ENCODE measurements around the gene BIRC6.
"Not testable (repeated sequence)": the region's sequence is repeated elsewhere in the genome, so short reads cannot be mapped to it uniquely, and the experiment has no call there.

BIRC6 gene

DNA sequence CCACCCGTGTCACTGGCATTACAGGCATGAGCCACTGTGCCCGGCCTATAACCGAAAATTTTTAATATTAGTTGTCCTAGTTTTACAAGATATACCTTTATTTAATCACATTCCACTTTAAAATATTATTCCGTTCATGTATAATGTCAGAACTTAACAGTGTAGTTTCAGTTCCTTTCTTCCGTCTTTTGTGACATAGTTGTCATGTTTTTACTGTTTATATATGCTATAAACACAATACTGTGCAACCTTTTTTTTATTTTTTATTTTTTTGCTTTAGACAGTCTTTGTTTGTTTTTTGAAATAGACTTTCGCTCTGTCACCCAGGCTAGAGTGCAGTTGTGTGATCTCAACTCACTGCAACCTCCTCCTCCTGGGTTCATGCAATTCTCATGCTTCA, 141.5 kb downstream of the BIRC6 start:
- DNase-seq: no peak

- DNase-seq: no peak
Measured at GRCh38 chr2:32502941-32503340, 146.1 kb downstream of the BIRC6 start.

GRCh38 chr2:32504877-32505478, 148.2 kb downstream of the BIRC6 start:
- DNase-seq: no peak

DNA sequence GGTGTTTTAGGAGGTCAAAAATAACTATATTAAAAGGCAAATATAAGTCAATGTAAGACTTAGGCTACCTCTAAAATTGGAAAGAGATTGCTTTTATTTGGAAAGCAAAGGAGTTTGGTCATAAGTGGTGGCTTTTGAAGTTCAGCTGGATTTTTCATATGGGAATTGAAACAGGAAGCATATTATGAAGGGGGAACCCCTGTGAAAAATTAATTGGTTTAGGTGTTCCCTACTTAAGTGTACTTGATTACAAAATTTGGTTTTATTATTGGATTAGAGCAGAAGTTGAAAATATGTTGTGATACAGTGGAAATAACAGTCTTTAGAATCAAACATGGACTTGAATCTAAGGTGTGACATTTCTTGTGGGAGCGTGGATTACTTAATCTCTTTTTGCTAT, 149.6 kb downstream of the BIRC6 start:
- no peak for DNase-seq

DNA sequence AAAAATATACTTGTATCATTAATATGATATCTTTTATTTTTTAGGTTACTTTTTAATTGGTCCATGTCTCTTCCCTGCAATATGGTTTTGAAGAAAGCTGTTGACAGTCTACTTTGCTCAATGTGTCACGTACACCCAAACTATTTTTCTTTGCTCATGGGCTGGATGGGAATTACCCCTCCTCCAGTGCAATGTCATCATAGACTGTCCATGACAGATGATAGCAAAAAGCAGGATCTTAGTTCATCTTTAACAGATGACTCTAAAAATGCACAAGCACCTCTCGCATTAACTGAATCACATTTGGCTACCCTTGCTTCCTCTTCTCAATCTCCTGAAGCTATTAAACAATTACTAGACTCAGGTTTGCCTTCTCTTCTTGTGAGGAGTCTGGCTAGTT, 158.1 kb downstream of the BIRC6 start:
- DNase-seq: no peak

DNA sequence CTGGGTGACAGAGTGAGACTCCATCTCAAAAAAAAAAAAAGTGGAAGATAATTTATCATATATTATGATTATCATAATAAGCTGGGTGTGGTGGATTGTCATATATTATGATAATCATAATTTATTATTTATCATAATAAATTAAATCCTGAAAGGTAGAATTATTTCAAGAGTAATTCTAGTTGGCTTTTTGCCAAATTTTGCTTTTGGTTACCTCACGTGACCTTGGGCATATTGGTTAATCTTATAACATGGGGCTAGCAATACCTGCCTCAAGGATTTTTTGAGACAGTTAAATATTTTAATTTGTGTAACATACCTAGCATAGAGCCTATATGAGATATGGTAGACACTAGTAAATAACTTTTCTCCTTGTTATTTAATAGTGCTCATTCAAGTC, 159.7 kb downstream of the BIRC6 start:
- DNase-seq: no peak

GRCh38 chr2:32522770-32523169, 165.9 kb downstream of the BIRC6 start:
- DNase-seq: no peak

DNA sequence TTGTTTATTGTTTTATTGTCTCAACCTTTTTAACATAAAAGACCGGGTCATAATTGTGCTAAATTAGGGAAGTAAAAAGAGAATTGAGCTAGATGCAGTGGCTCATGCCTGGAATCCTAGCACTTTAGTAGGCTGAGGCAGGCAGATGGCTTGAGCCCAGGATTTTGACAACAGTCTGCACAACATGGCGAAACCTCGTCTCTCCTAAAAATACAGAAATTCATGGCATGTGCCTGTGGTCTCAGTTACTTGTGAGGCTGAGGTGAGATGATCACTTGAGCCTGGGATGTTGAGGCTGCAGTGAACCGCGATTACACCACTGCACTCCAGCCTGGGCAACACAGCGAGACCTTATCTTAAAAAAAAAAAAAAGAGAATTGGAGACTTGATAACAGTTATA, 166.9 kb downstream of the BIRC6 start:
- DNase-seq: no peak

DNA sequence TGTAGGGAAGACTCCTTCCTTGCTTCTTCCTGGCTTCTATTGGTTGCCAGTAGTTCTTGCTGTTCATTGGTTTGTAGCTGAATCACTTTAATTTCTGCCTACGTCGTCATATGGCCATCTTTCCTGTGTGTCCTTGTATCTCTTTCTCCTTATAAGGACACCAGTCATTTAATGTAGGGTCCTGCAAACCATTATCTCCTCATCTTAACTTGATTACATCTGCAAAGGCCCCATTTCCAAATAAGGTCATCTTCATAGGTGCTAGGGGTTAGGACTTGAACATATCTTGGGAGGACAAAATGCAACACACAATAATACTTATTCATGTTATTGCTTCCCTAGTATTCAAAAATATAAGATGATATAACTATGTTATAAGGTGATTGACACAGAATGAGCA, 175.5 kb downstream of the BIRC6 start:
- DNase-seq: no peak

GRCh38 chr2:32532961-32533360, 176.1 kb downstream of the BIRC6 start:
- no peak for DNase-seq

DNA sequence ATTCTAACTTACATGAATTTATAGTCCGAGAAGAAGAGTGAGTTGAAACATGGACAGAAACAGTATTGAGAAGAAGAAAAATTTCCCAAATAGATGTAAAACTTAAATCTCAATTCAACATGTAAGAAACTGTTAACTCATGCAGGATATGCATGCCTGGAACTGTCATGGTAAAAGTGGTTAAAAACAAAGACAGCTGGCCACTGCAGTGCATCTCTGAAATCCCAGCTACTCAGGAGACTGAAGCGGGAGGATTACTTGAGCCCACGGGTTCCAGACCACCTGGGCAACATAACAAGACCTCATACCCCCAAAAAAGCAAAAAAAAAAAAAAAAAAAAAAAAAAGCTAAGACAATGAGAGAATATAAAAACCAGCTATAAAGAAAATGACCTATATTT, 178.0 kb downstream of the BIRC6 start:
- no peak for DNase-seq

DNA sequence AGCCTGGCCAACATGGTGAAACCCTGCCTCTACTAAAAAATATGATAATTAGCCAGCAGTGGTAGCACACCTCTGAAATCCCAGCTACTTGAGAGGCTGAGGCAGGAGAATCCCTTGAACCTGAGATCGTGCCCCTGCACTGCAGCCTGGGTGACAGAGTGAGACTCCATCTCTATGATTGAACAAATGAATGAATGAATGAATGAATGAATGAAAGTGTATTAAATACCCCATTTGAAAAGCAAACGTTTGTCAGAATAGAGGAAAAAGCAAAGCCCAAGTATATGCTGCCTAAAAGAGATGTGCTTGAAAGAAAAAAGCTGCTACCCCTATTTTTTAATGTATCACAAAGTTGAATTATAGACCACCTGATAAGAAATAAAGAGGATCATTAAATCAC, 181.9 kb downstream of the BIRC6 start:
- DNase-seq: no peak

- not testable (repeated sequence) for DNase-seq
Measured at GRCh38 chr2:32552483-32552882, 195.7 kb downstream of the BIRC6 start.

DNA sequence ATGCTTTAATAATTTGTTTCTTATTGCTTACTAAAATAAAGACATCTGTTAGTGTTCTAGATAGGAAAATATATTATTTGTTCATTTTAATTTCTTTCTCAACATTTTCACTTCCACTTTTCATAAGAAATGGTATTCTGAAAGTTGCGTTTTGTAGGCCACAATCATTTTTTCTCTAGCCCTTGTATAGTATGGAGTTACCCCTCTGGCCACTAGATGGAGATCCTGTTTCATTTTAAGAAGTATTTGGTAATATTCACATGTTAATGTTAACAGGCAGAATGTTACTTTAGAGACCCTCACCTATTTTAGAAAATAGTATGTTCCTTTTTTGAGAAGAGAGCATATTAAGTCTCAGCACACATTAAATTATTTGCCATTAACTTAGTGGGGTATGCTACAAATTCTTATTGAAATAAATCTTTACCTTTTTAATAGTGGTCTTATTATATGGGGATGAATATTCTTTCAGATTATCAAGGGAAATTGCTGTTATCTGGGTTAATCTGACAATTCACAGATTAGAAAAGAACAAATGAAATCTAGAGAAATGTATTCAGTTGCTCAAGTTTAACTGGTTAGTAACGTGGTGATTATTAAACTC, 197.1 kb downstream of the BIRC6 start:
- no peak for DNase-seq

GRCh38 chr2:32558492-32558891, 201.7 kb downstream of the BIRC6 start:
- DNase-seq: no peak

DNA sequence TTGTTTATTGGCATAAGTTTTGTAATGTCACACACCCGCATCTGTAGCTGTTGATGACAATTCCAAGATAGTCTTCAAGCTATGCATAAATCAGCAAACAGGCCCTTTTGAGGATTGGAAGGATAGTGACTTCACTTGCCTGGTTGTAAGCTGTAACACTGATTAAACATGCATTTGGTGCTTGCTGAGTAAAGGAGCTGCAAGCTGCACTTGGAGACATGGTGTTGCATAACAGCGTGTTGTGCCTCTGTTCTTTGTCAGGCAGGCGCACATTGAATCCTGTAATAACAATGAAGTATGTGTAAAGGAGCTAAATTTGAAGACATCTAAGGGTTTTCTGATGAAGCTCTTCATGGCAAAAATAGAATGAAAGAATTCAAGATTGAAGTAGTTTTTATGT, 202.3 kb downstream of the BIRC6 start:
- peak in 47 of 56 donors; percentile 2 to 79 (median 38) for DNase-seq

DNA sequence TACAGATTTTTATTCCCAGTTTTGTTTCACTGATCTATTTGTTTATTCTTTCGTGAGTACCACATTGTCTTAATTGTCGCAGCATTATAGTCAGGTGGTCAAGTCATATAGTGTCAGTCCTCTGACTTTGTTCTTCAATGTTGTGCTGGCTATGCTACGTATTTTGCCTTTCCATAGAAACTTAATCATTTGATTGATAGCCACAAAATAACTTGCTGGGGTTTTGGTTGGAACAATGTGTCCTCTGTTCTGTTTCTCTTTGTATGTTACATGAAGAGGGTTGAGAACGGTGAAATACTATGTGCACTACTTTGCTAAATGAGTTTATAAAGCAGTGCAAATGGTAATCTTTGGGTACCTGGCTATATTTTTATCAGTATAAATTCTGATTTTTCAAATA, 206.1 kb downstream of the BIRC6 start:
- DNase-seq: no peak

DNA sequence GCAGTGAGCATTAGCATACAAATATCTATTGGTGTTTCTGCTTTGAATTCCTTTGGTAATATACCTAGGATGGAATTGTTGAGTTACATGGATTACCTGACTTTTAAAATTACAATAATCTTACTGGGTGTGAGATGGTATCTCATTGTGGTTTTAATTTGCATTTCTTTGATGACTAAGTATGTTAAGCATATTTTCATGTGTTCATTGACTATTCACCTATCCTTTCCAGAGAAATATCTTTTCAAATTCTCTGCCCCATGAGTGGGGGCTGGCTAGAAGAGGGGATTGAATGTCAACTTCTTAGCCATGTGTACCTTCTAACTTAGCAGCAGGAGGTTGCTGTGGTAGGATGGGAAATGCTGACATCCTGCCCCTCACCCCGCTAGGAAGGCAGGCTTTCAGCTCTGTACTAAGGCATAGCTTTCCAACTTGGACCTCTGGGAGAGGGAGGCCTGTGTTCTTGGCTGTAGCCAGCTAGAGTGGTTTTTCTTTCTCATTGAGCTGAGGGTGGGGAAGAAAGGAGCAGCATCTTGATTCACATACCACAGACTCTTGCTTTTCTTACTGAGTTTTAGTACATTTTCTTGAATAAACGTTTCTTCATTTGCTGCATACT, 207.7 kb downstream of the BIRC6 start:
- no peak for DNase-seq

GRCh38 chr2:32565902-32566301, 209.1 kb downstream of the BIRC6 start:
- no peak for DNase-seq

DNA sequence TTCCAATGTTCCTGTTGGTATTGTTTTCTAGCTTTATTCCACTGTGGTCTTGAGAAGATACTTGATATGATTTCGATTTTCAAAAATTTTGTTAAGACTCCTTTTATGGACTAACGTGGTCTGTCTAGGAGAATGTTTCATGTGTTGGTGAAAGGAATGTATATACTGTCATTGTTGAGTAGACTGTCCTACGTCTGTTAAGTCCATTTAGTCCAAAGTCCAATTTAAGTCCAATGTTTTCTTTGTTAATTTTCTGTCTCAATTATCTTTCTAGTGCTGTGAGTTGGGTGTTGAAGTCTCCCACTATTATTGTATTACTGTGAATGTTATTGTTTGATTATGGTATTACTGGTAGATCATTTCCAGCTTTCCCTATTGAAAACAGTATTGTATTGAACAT, 215.2 kb downstream of the BIRC6 start:
- no peak for DNase-seq

- DNase-seq: no peak
Measured at GRCh38 chr2:32572737-32573136, 215.9 kb downstream of the BIRC6 start.

- DNase-seq: no peak
Measured at GRCh38 chr2:32591669-32592463, 235.0 kb downstream of the BIRC6 start.
